PC-3 (cell line): Measurements from ENCODE around the gene BMPER.

Experiments used
- CTCF ChIP-seq: fragments of 300-600 bp; sonication (generic); conservative IDR thresholded peaks from 2 replicates; pipeline ENCODE4 v1.5.1; 2017; ENCODE audit warnings: antibody characterized with exemption, low read depth, mild to moderate bottlenecking, low read length
- EZH2 ChIP-seq: fragments of 300-600 bp; sonication (generic); IDR thresholded peaks from one replicate; pipeline ENCODE4 v1.6.1; 2017; ENCODE audit warnings: antibody characterized with exemption, mild to moderate bottlenecking, low read length; ENCODE audit not compliant: unreplicated experiment
- EZH2phosphoT487 ChIP-seq: fragments of 300-600 bp; sonication (generic); IDR thresholded peaks from 2 replicates; pipeline ENCODE4 v1.6.1; 2018; ENCODE audit warnings: mild to moderate bottlenecking, antibody characterized with exemption, low read length, borderline replicate concordance

- no peak for TF ChIP-seq CTCF
- TF ChIP-seq EZH2phosphoT487: no peak
- TF ChIP-seq EZH2: no peak
Measured at GRCh38 chr7:34107276-34107675, 201.9 kb downstream of the BMPER start.
